Measurements from ENCODE around the gene SLC6A16. TPM values are rescaled to one million over a fixed set of nuclear protein-coding genes. Genes with fewer than 3 reads are reported as not detected.

SLC6A16 gene
- total and polyA plus RNA-seq, 12 donors, result 0.17 to 3.5 (median 1.1) TPM; not detected in 1

- H3K4me1 ChIP-seq (replicated peaks in 1 of 2), result peaks cover 6 to 13% of the 10 kb centered on the region in 2 donors
- H3K27ac ChIP-seq, result no peak overlapping the region
- H3K36me3 ChIP-seq (replicated peaks in 1 of 2), result peaks cover 0 to 36% of the 10 kb centered on the region in 2 donors
- TF ChIP-seq, protein P1, sequence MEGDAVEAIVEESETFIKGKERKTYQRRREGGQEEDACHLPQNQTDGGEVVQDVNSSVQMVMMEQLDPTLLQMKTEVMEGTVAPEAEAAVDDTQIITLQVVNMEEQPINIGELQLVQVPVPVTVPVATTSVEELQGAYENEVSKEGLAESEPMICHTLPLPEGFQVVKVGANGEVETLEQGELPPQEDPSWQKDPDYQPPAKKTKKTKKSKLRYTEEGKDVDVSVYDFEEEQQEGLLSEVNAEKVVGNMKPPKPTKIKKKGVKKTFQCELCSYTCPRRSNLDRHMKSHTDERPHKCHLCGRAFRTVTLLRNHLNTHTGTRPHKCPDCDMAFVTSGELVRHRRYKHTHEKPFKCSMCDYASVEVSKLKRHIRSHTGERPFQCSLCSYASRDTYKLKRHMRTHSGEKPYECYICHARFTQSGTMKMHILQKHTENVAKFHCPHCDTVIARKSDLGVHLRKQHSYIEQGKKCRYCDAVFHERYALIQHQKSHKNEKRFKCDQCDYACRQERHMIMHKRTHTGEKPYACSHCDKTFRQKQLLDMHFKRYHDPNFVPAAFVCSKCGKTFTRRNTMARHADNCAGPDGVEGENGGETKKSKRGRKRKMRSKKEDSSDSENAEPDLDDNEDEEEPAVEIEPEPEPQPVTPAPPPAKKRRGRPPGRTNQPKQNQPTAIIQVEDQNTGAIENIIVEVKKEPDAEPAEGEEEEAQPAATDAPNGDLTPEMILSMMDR (IDR thresholded peaks at IDR 0.05), result no peak
- no peak for TF ChIP-seq POLR2A (IDR thresholded peaks at IDR 0.05)
- no peaks in the 10 kb centered on the region for H3K27me3 ChIP-seq
- H3K4me3 ChIP-seq, result no peak overlapping the region
- peak in 1 of 7 donors; percentile 9 for DNase-seq
- intact Hi-C loops (cut with DNase I), result no loop called here
- H3K9me3 ChIP-seq (replicated peaks in 1 of 3), result no peaks in the 10 kb centered on the region
- 89 to 100% (median 93%) methylated on average over 4 to 7 of the region's 7 CpGs for WGBS, 4 donors
Measured at GRCh38 chr19:49343123-49343522, 18.1 kb upstream of the SLC6A16 start.

DNA sequence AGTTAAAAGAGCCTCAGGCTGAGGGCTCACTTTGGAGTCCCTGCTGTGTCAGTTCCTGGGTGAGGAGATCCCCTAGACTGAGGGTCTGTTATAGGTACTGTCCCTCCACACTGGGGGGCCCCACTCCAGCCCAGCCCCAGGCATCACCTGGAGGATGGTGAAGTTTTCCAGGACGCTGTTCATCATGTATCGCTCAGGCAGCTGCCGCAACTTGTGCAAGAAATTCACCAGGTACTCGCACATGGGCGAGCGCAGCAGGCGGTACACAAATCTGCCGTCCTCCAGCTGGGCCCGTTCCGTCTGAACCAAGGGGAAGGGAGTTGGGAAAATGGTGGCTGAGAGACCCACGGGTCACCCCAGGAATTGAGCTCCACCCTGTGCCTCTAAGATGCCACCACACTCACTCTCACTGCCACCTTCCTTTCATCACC, 17.3 kb upstream of the SLC6A16 start:
- H3K27ac ChIP-seq, result no peak overlapping the region
- H3K4me1 ChIP-seq (replicated peaks in 1 of 2), result peaks cover 6 to 13% of the 10 kb centered on the region in 2 donors
- no peaks in the 10 kb centered on the region for H3K9me3 ChIP-seq (replicated peaks in 1 of 3)
- TF ChIP-seq POLR2A (IDR thresholded peaks at IDR 0.05), result no peak
- TF ChIP-seq, protein P1 (IDR thresholded peaks at IDR 0.05), result no peak
- 76 to 94% (median 90%) methylated on average over 4 to 11 of the region's 11 CpGs for WGBS, 4 donors
- intact Hi-C loops (cut with DNase I), result no loop called here
- no peaks in the 10 kb centered on the region for H3K27me3 ChIP-seq
- H3K36me3 ChIP-seq (replicated peaks in 1 of 2), result peaks cover 0 to 31% of the 10 kb centered on the region in 2 donors
- DNase-seq, result peak in 1 of 7 donors; percentile 12
- H3K4me3 ChIP-seq, result no peak overlapping the region

DNA sequence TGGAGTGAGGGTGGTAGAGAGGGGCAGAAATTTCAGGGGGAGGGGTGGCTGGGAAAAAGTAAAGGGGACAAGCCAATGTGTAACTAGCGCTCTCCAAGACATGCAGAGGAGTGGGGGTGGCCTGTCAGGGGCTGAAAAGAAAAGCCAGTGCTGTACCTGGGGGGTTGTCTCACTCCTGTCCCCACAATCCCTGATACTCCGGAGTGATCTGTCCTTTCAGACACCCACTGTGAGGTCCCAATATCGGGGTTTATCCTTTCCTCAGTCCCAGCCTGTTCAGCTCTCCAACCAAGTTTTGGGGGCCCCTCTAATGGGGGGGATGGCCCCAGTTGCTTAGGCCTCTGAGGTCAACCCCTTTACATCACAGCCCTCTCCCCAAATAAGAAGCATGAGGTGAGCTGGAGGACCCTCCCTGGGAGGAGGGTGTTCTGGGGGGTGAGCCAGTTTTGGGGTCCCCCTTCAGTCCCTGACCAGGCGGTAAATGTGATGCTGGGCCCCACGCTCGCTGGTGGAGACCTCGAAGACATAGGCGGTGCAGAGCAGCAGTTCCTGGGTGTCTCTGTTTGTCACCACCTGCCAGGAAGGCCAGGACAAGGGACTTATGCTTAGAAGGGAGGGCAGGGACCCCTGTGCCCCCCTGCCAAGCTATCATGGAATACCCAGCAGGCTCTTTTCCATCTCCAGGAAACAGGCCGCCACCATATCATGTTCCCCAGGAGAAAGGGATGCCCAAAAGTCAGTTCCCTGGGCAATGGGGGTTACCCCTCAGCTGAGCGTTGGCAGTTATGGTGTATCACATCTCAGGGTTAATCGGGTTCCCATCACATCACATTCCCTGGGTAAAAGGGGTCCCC, 16.1 kb upstream of the SLC6A16 start:
- peak in 1 of 7 donors; percentile 15 for DNase-seq

More for the DNA sequence above, 16.1 kb upstream of the SLC6A16 start:
- Histone ChIP-seq H3K27ac (peak overlapping the region in 2 of 5 donors; percentile 82 to 87), H3K4me1 (replicated peaks in 1 of 2) (peaks cover 6 to 13% of the 10 kb centered on the region in 2 donors), H3K36me3 (replicated peaks in 1 of 2) (peaks cover 0 to 20% of the 10 kb centered on the region in 2 donors), H3K27me3 (no peaks in the 10 kb centered on the region), H3K4me3 (no peak overlapping the region), H3K9me3 (replicated peaks in 1 of 3) (no peaks in the 10 kb centered on the region)
- intact Hi-C loops (cut with DNase I), result no loop called here
- 86 to 91% (median 90%) methylated on average over 10 to 11 of the region's 11 CpGs for WGBS, 4 donors
- TF ChIP-seq, protein P1 (IDR thresholded peaks at IDR 0.05), result no peak
- TF ChIP-seq POLR2A (IDR thresholded peaks at IDR 0.05), result no peak

Data from adrenal gland (tissue), 12 donors.